ENCODE measurements around the gene STRN3. TPM values are rescaled to one million over a fixed set of nuclear protein-coding genes. Genes with fewer than 3 reads are reported as not detected.
A peak's percentile ranks its signal among the peaks of the same experiment; 100 is the strongest.

Gene STRN3
- total RNA-seq, 1 experiment from 2014 or later = 34.4 TPM

DNA sequence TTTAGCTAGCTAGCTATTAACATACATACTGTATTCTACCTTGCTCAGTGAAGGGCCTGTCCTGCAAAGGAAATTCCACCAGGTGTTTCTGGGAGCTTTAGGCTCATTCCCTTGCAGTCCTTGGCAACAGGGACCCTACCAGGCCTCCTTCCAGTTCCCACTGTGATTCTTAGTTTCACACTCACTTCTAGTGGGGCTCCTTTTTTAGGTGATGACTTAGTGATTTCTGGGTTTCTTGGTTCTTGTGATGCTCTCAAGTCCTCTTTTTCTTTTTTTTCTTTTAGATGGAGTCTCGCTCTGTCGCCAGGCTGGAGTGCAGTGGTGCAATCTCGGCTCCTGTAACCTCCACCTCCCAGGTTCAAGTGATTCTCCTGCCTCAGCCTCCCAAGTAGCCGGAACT lies 10.4 kb upstream of the STRN3 start:
- no peak overlapping the region for H3K4me3 Mint-ChIP-seq (ENCODE audit: low read depth, unreplicated experiment)
- intact Hi-C loops (cut with micrococcal nuclease; ENCODE audit: unreplicated experiment) = no loop called here
- H3K27ac Mint-ChIP-seq (ENCODE audit: unreplicated experiment) = no peak overlapping the region
- H3K27me3 Mint-ChIP-seq (ENCODE audit: unreplicated experiment) = no peaks in the 10 kb centered on the region
- H3K4me1 Mint-ChIP-seq (ENCODE audit: low read depth, unreplicated experiment) = peaks cover 28% of the 10 kb centered on the region
- peaks cover 12% of the 10 kb centered on the region for H3K36me3 Mint-ChIP-seq (ENCODE audit: insufficient read depth, unreplicated experiment)
- no TSS peak for BruUV-seq (replicated peaks)
- TF ChIP-seq, protein P1, sequence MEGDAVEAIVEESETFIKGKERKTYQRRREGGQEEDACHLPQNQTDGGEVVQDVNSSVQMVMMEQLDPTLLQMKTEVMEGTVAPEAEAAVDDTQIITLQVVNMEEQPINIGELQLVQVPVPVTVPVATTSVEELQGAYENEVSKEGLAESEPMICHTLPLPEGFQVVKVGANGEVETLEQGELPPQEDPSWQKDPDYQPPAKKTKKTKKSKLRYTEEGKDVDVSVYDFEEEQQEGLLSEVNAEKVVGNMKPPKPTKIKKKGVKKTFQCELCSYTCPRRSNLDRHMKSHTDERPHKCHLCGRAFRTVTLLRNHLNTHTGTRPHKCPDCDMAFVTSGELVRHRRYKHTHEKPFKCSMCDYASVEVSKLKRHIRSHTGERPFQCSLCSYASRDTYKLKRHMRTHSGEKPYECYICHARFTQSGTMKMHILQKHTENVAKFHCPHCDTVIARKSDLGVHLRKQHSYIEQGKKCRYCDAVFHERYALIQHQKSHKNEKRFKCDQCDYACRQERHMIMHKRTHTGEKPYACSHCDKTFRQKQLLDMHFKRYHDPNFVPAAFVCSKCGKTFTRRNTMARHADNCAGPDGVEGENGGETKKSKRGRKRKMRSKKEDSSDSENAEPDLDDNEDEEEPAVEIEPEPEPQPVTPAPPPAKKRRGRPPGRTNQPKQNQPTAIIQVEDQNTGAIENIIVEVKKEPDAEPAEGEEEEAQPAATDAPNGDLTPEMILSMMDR (IDR thresholded peaks at IDR 0.05; ENCODE audit: unreplicated experiment) = no peak
- no peaks in the 10 kb centered on the region for H3K9me3 Mint-ChIP-seq (ENCODE audit: low read depth, unreplicated experiment)
- DNase-seq = no peak
- CTCF ChIA-PET = no interaction called here

DNA sequence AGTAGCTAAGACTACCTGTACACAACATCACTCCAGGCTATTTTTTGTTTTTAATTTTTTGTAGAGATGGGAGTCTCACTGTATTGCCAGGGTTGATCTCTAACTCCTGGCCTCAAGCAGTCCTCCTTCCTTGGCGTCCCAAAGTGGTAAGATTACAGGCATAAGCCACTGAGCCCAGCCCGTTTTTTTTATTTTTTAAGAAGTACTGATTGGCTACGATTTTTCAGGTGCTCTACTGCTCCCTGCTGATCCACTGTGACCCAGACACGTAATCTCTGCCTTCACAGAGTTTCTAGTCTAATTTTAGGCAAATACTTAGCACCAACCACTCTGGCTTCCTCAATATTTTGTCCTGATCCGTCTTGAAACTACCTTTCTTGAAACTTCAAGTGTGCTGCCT lies 4.3 kb upstream of the STRN3 start:
- no peak overlapping the region for H3K27ac Mint-ChIP-seq (ENCODE audit: unreplicated experiment)
- H3K27me3 Mint-ChIP-seq (ENCODE audit: unreplicated experiment) = no peaks in the 10 kb centered on the region
- BruUV-seq (replicated peaks) = no TSS peak
- H3K4me1 Mint-ChIP-seq (ENCODE audit: low read depth, unreplicated experiment) = peaks cover 46% of the 10 kb centered on the region
- TF ChIP-seq, protein P1 (IDR thresholded peaks at IDR 0.05; ENCODE audit: unreplicated experiment) = no peak
- H3K4me3 Mint-ChIP-seq (ENCODE audit: low read depth, unreplicated experiment) = no peak overlapping the region
- no peaks in the 10 kb centered on the region for H3K9me3 Mint-ChIP-seq (ENCODE audit: low read depth, unreplicated experiment)
- no peak for DNase-seq
- CTCF ChIA-PET = interaction anchor here (0.9 kb wide), 1 partner anchor 34 kb away, joined by 3 read pairs; no protein-coding TSS in a partner anchor
- H3K36me3 Mint-ChIP-seq (ENCODE audit: insufficient read depth, unreplicated experiment) = peaks cover 32% of the 10 kb centered on the region
- intact Hi-C loops (cut with micrococcal nuclease; ENCODE audit: unreplicated experiment) = no loop called here

DNA sequence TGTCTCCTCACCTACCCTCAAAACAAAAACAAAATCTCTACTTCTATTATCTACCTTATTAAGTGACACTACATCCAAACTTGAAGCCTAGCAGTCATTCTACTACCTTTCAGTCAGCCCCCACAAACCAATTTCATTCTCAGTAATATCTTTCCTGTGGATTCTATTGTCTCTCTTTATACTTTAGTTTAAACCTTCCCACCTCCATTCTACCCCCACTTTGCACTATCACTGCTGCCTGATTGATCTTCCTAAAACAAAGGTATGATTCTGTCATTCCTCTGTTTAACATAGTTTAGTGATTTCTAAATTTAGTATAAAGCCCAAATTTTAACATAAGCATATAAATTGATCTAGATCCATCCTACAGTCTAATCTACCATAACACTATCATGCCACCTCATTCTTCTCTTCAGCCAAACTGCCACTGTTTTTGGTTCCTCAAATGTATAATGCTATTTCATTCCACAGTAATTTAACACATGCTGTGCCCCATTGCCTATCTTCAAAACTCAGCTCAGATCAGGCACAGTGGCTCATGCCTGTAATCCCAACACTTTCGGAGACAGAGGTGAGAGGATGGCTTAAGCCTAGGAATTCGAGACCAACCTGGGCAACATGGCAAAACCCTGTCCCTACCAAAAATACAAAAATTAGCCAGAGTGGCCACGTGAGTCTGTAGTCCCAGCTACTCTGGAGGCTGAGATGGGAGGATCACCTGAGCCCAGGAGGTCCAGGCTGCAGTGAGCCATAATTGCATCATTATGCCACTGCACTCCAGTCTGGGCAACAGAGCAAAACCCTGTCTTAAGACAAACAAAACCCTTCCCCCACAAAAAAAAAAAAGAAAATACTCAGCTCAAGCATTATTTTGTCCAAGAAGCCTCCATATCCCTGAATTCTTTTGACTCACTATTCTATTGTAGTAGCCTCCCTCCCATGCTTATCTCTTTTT lies 3.1 kb upstream of the STRN3 start:
- H3K27ac Mint-ChIP-seq (ENCODE audit: unreplicated experiment) = peak overlapping the region; percentile 9
- peaks cover 46% of the 10 kb centered on the region for H3K4me1 Mint-ChIP-seq (ENCODE audit: low read depth, unreplicated experiment)
- BruUV-seq (replicated peaks) = no TSS peak
- H3K4me3 Mint-ChIP-seq (ENCODE audit: low read depth, unreplicated experiment) = no peak overlapping the region
- H3K36me3 Mint-ChIP-seq (ENCODE audit: insufficient read depth, unreplicated experiment) = peaks cover 42% of the 10 kb centered on the region
- H3K9me3 Mint-ChIP-seq (ENCODE audit: low read depth, unreplicated experiment) = no peaks in the 10 kb centered on the region
- no peak for DNase-seq
- TF ChIP-seq, protein P1 (IDR thresholded peaks at IDR 0.05; ENCODE audit: unreplicated experiment) = no peak
- no peaks in the 10 kb centered on the region for H3K27me3 Mint-ChIP-seq (ENCODE audit: unreplicated experiment)
- CTCF ChIA-PET = interaction anchor here (0.9 to 1.1 kb wide), 2 partner anchors 35 to 50 kb away, joined by 3 read pairs; no protein-coding TSS in a partner anchor
- intact Hi-C loops (cut with micrococcal nuclease; ENCODE audit: unreplicated experiment) = loop anchor here (5.0 kb wide), 1 partner anchor 47 kb away; no protein-coding TSS in a partner anchor

DNA sequence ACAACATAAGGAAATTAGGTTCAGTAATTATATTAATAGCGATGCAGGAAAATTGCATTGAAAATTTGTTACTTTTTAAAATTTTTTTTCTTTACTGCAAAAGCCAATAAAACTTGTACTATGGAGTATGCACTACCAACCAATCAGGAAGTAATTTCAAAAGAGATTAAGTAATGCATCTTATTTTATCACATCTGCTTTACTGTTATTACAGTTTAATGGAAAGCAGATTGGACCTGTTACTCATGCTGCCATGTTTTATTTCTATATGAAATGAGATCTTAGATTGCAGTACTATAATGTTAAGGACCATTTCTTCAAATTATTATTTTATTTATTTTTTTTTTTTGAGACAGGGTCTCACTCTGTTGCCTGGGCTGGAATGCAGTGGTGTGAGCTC lies 1.7 kb upstream of the STRN3 start:
- Mint-ChIP-seq H3K36me3 (ENCODE audit: insufficient read depth, unreplicated experiment) (peaks cover 31% of the 10 kb centered on the region), H3K4me1 (ENCODE audit: low read depth, unreplicated experiment) (peaks cover 31% of the 10 kb centered on the region), H3K9me3 (ENCODE audit: low read depth, unreplicated experiment) (no peaks in the 10 kb centered on the region), H3K27me3 (ENCODE audit: unreplicated experiment) (no peaks in the 10 kb centered on the region), H3K4me3 (ENCODE audit: low read depth, unreplicated experiment) (peak overlapping the region; percentile 94), H3K27ac (ENCODE audit: unreplicated experiment) (no peak overlapping the region)
- DNase-seq = no peak
- no TSS peak for BruUV-seq (replicated peaks)
- TF ChIP-seq, protein P1 (IDR thresholded peaks at IDR 0.05; ENCODE audit: unreplicated experiment) = no peak
- intact Hi-C loops (cut with micrococcal nuclease; ENCODE audit: unreplicated experiment) = loop anchor here (2.0 to 5.0 kb wide), 2 partner anchors 46 to 55 kb away; no protein-coding TSS in a partner anchor
- CTCF ChIA-PET = interaction anchor here (1.1 kb wide), 1 partner anchor 49 kb away, joined by 3 read pairs; no protein-coding TSS in a partner anchor

Data from Calu3 (cell line).